H9 (cell line): Measurements from ENCODE around the gene SLC2A10. TPM values are rescaled to one million over a fixed set of nuclear protein-coding genes. Genes with fewer than 3 reads are reported as not detected.

Experiments
- DNase-seq: peaks from one replicate; pipeline ENCODE4 v3.0.0-alpha.2; 2017
- H2AFZ ChIP-seq: one replicate; pipeline ENCODE4 v1.6.1; 2013; ENCODE audit warnings: mild to moderate bottlenecking, low read length, control low read depth, moderate library complexity
- H2AK5ac ChIP-seq: 2 replicates; pipeline ENCODE4 v1.6.1; 2013; ENCODE audit warnings: low read length, control low read depth, mixed read lengths; ENCODE audit not compliant: insufficient read length
- H2BK120ac ChIP-seq: one replicate; pipeline ENCODE4 v1.6.1; 2013; ENCODE audit warnings: low read depth, mild to moderate bottlenecking, low read length, control low read depth, inconsistent platforms; ENCODE audit not compliant: poor library complexity, severe bottlenecking
- H2BK12ac ChIP-seq: 2 replicates; pipeline ENCODE4 v1.6.1; 2013; ENCODE audit warnings: low read length, control low read depth, mixed read lengths, low read depth; ENCODE audit not compliant: insufficient read length
- H2BK15ac ChIP-seq: 2 replicates; pipeline ENCODE4 v1.6.1; 2013; ENCODE audit warnings: low read depth, low read length, control low read depth
- H2BK20ac ChIP-seq: one replicate; pipeline ENCODE4 v1.6.1; 2013; ENCODE audit warnings: low read depth, mild to moderate bottlenecking, low read length, control low read depth, inconsistent platforms; ENCODE audit not compliant: poor library complexity, severe bottlenecking
- H2BK5ac ChIP-seq: 2 replicates; pipeline ENCODE4 v1.6.1; 2013; ENCODE audit warnings: low read length, control low read depth, mixed read lengths; ENCODE audit not compliant: insufficient read length
- H3K14ac ChIP-seq: 2 replicates; pipeline ENCODE4 v1.6.1; 2013; ENCODE audit warnings: low read length, control low read depth; ENCODE audit not compliant: insufficient read depth
- H3K18ac ChIP-seq: 2 replicates; pipeline ENCODE4 v1.6.1; 2013; ENCODE audit warnings: low read depth, mild to moderate bottlenecking, mixed read lengths, low read length, control low read depth; ENCODE audit not compliant: insufficient read length
- H3K23ac ChIP-seq: 2 replicates; pipeline ENCODE4 v1.6.1; 2013; ENCODE audit warnings: low read length, control low read depth, mixed read lengths, low read depth; ENCODE audit not compliant: insufficient read length
- H3K23me2 ChIP-seq: 2 replicates; pipeline ENCODE4 v1.6.1; 2013; ENCODE audit warnings: low read depth, mild to moderate bottlenecking, mixed read lengths, low read length, control low read depth; ENCODE audit not compliant: insufficient read length, poor library complexity, severe bottlenecking
- H3K27ac ChIP-seq: 2 replicates; pipeline ENCODE4 v1.5.1; 2013; ENCODE audit warnings: low read length, control low read depth, mixed read lengths, low read depth; ENCODE audit not compliant: insufficient read length
- H3K27me3 ChIP-seq: 2 replicates; pipeline ENCODE4 v1.6.1; 2013; ENCODE audit warnings: low read length, control low read depth, inconsistent platforms; ENCODE audit not compliant: insufficient read depth
- H3K4ac ChIP-seq: 2 replicates; pipeline ENCODE4 v1.6.1; 2013; ENCODE audit warnings: low read depth, mild to moderate bottlenecking, control low read depth, inconsistent platforms, low read length, moderate library complexity
- H3K4me1 ChIP-seq: 2 replicates; pipeline ENCODE4 v1.6.1; 2013; ENCODE audit warnings: low read length, control low read depth, inconsistent platforms; ENCODE audit not compliant: insufficient read depth
- H3K4me2 ChIP-seq: 2 replicates; pipeline ENCODE4 v1.6.1; 2013; ENCODE audit warnings: low read length, control low read depth, mixed read lengths; ENCODE audit not compliant: insufficient read length, insufficient read depth
- H3K56ac ChIP-seq: 2 replicates; pipeline ENCODE4 v1.6.1; 2013; ENCODE audit warnings: low read depth, mild to moderate bottlenecking, mixed read lengths, low read length, control low read depth; ENCODE audit not compliant: insufficient read length
- H3K79me1 ChIP-seq: 2 replicates; pipeline ENCODE4 v1.6.1; 2013; ENCODE audit warnings: low read depth, mild to moderate bottlenecking, moderate library complexity, low read length, control low read depth, inconsistent platforms; ENCODE audit not compliant: insufficient read depth, poor library complexity, severe bottlenecking
- H3K79me2 ChIP-seq: 2 replicates; pipeline ENCODE4 v1.6.1; 2013; ENCODE audit warnings: low read length, control low read depth, inconsistent platforms; ENCODE audit not compliant: insufficient read depth
- H3K9ac ChIP-seq: 2 replicates; pipeline ENCODE4 v1.6.1; 2013; ENCODE audit warnings: low read length, control low read depth, mixed read lengths; ENCODE audit not compliant: insufficient read length; ENCODE audit errors: extremely low read depth
- H3K9me3 ChIP-seq: one replicate; pipeline ENCODE4 v1.6.1; 2013; ENCODE audit warnings: low read depth, low read length, inconsistent platforms; ENCODE audit not compliant: control insufficient read depth
- H3T11ph ChIP-seq: one replicate; pipeline ENCODE4 v1.6.1; 2013; ENCODE audit warnings: mild to moderate bottlenecking, low read length, control low read depth, inconsistent platforms
- H4K20me1 ChIP-seq: one replicate; pipeline ENCODE4 v1.6.1; 2013; ENCODE audit not compliant: control insufficient read depth, insufficient read length, insufficient read depth
- H4K5ac ChIP-seq: 2 replicates; pipeline ENCODE4 v1.6.1; 2013; ENCODE audit warnings: low read depth, mild to moderate bottlenecking, mixed read lengths, low read length, control low read depth; ENCODE audit not compliant: insufficient read length
- H4K8ac ChIP-seq: replicated peaks from 2 replicates; pipeline ENCODE4 v1.6.1; 2013; ENCODE audit warnings: low read length, control low read depth, mixed read lengths, low read depth; ENCODE audit not compliant: insufficient read length
- H4K91ac ChIP-seq: 2 replicates; pipeline ENCODE4 v1.6.1; 2013; ENCODE audit warnings: low read depth, mild to moderate bottlenecking, moderate library complexity, mixed read lengths, low read length, control low read depth; ENCODE audit not compliant: insufficient read length
- H3K27ac Mint-ChIP-seq, 3 experiments: 2 replicates in 2 of 3; 3 replicates in 1 of 3; pipeline ENCODE4 v1.8.0; 2020 to 2021; ENCODE audit warnings: mixed read lengths in 3 of 3, mild to moderate bottlenecking in 1 of 3, moderate library complexity in 1 of 3
- H3K27me3 Mint-ChIP-seq: 2 replicates; pipeline ENCODE4 v1.8.0; 2021; ENCODE audit warnings: low read depth, mild to moderate bottlenecking, moderate library complexity, mixed read lengths
- H3K36me3 Mint-ChIP-seq, 3 experiments: 2 replicates in 2 of 3; 3 replicates in 1 of 3; pipeline ENCODE4 v1.8.0; 2020 to 2021; ENCODE audit warnings: low read depth in 3 of 3, mixed read lengths in 3 of 3; ENCODE audit not compliant: insufficient read depth in 1 of 3
- H3K4me1 Mint-ChIP-seq, 2 experiments: 2 replicates each; pipeline ENCODE4 v1.8.0; 2020; ENCODE audit warnings: mixed read lengths in 2 of 2
- H3K4me3 Mint-ChIP-seq, 2 experiments: 2 replicates in 1 of 2; 3 replicates in 1 of 2; pipeline ENCODE4 v1.8.0; 2020 to 2021; ENCODE audit warnings: mild to moderate bottlenecking in 2 of 2, mixed read lengths in 2 of 2, moderate library complexity in 1 of 2
- H3K9me3 Mint-ChIP-seq, 2 experiments: 2 replicates in 1 of 2; 3 replicates in 1 of 2; pipeline ENCODE4 v1.8.0; 2020; ENCODE audit warnings: mild to moderate bottlenecking in 2 of 2, mixed read lengths in 2 of 2, moderate library complexity in 1 of 2
- CTCF ChIP-seq: fragments of 200-600 bp; sonication (generic); conservative IDR thresholded peaks from 3 replicates; pipeline ENCODE4 v1.8.0; 2021; ENCODE audit warnings: antibody characterized with exemption, mild to moderate bottlenecking
- WGBS: extraction: QIAGEN DNeasy Blood & Tissue Kit; methylation state at CpG from one replicate; pipeline ENCODE4 v1.1.7; 2013; ENCODE audit warnings: missing lambda C conversion rate, low lambda C conversion rate, mixed read lengths; ENCODE audit not compliant: insufficient read length; ENCODE audit errors: extremely low coverage; 5-methylcytosine and 5-hydroxymethylcytosine counted together
- total RNA-seq: library from RNA; stranded (reverse); gene quantifications from 2 replicates; pipeline ENCODE4 v1.2.1, GENCODE V29; 2021

Gene SLC2A10
- total RNA-seq, 1 experiment from 2014 or later, result 8.2 TPM

- H3K4me2 ChIP-seq, result no peak overlapping the region
- H3K23me2 ChIP-seq, result peaks cover 1% of the 10 kb centered on the region
- H4K91ac ChIP-seq, result no peak overlapping the region
- no peak overlapping the region for H3K4me3 Mint-ChIP-seq
- H4K5ac ChIP-seq, result no peak overlapping the region
- no peak overlapping the region for H2BK20ac ChIP-seq
- no peak overlapping the region for H3T11ph ChIP-seq
- DNase-seq, result no peak
- H3K18ac ChIP-seq, result no peak overlapping the region
- no peak overlapping the region for H2BK120ac ChIP-seq
- H3K56ac ChIP-seq, result no peak overlapping the region
- peaks cover under 1 to 3% of the 10 kb centered on the region in 2 experiments; a peak in 2 of 5 replicates for H3K9me3 Mint-ChIP-seq
- H2BK12ac ChIP-seq, result no peak overlapping the region
- H3K27me3 Mint-ChIP-seq, result peaks cover 1% of the 10 kb centered on the region; the same call in 1 of the 2 replicates
- no peaks in the 10 kb centered on the region for H3K27me3 ChIP-seq
- H3K4ac ChIP-seq, result no peak overlapping the region
- H3K36me3 Mint-ChIP-seq, result peaks cover 13 to 36% (median 36%) of the 10 kb centered on the region in 3 experiments
- H3K79me1 ChIP-seq, result peaks cover 7% of the 10 kb centered on the region
- H2AFZ ChIP-seq, result no peak overlapping the region
- H3K27ac ChIP-seq, result no peak overlapping the region
- no peak overlapping the region for H3K23ac ChIP-seq
- H3K4me1 ChIP-seq, result peaks cover 10% of the 10 kb centered on the region; the same call in 1 of the 2 replicates
- H3K79me2 ChIP-seq, result peaks cover 3% of the 10 kb centered on the region; the same call in 1 of the 2 replicates
- H3K4me1 Mint-ChIP-seq, result peaks cover 45 to 62% of the 10 kb centered on the region in 2 experiments
- no peak for TF ChIP-seq CTCF
- H2BK5ac ChIP-seq, result no peak overlapping the region
- WGBS, result no CpG with 5 or more reads among the region's 4 CpGs
- H3K9me3 ChIP-seq, result no peaks in the 10 kb centered on the region
- no peak overlapping the region for H4K8ac ChIP-seq
- H3K27ac Mint-ChIP-seq, result no peak overlapping the region
- H3K14ac ChIP-seq, result no peak overlapping the region
- H2BK15ac ChIP-seq, result no peak overlapping the region
- peaks cover 2% of the 10 kb centered on the region for H4K20me1 ChIP-seq
- no peak overlapping the region for H2AK5ac ChIP-seq
- H3K9ac ChIP-seq, result no peak overlapping the region
Observed at GRCh38 chr20:46678516-46678915, 30.9 kb upstream of the SLC2A10 start.
